ENCODE measurements around the gene CR1. TPM values are rescaled to one million over a fixed set of nuclear protein-coding genes. Genes with fewer than 3 reads are reported as not detected.
"Not testable (repeated sequence)": the region's sequence is repeated elsewhere in the genome, so short reads cannot be mapped to it uniquely, and the experiment has no call there.

The CR1 gene
- total and polyA plus RNA-seq, 2 experiments from 2014 or later = 0.20 TPM; not detected in 1

DNA sequence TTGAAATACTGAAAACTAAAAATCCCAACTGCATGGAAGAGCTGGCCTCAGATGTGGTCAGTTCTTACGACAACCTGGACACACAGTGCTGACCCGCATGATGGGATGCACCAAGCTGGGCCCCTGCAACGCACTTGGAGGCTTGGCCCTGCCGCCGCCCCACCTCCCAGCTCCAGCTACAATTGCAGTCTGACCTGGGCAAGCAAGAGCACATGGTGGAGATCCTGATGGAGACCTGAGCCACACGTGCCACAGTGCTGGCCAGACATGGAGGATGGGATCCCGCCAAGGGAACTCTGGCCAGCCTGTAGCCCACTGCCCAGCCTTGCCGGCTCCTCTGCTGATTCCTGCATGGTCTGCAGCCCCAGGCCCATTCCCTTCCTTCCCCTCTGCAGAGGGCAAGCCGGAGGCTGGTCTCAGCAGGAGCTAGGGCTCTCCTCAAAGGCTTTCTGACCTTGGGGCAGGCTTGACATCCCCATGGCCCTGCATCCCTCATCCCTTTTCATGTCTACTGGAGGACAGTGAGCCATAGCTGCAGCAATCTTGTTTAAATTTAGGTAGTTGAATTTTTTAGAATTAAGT, 163.0 kb downstream of the CR1 start:
- no peaks in the 10 kb centered on the region for H3K79me2 ChIP-seq
- no peaks in the 10 kb centered on the region for H3K36me3 ChIP-seq (replicated peaks; ENCODE audit: insufficient read depth, low read depth)
- no peaks in the 10 kb centered on the region for H3K9me2 ChIP-seq (replicated peaks; ENCODE audit: insufficient read depth)
- TF ChIP-seq EZH2 (IDR thresholded peaks at IDR 0.05; ENCODE audit: borderline replicate concordance) (no peak), CTCF (IDR thresholded peaks at IDR 0.05; ENCODE audit: poor library complexity) (no peak), EZH2phosphoT487 (IDR thresholded peaks at IDR 0.05; ENCODE audit: low read depth, severe bottlenecking, unreplicated experiment) (no peak)
- WGBS (ENCODE audit: low lambda C conversion rate, missing lambda C conversion rate) = 82% methylated on average over 9 of the region's 9 CpGs
- no peak overlapping the region for H3K27ac ChIP-seq
- H3K4me3 ChIP-seq = no peak overlapping the region
- H3K4me1 ChIP-seq (ENCODE audit: insufficient read depth) = no peaks in the 10 kb centered on the region
- no peaks in the 10 kb centered on the region for H3K27me3 ChIP-seq
- H2AFZ ChIP-seq = no peak overlapping the region
- no peaks in the 10 kb centered on the region for H3K9me3 ChIP-seq (ENCODE audit: low read depth)
- DNase-seq (ENCODE audit: low spot score) = no peak
- H4K20me1 ChIP-seq (ENCODE audit: insufficient read depth, poor library complexity, severe bottlenecking) = no peaks in the 10 kb centered on the region
- no peak overlapping the region for H3K4me2 ChIP-seq

DNA sequence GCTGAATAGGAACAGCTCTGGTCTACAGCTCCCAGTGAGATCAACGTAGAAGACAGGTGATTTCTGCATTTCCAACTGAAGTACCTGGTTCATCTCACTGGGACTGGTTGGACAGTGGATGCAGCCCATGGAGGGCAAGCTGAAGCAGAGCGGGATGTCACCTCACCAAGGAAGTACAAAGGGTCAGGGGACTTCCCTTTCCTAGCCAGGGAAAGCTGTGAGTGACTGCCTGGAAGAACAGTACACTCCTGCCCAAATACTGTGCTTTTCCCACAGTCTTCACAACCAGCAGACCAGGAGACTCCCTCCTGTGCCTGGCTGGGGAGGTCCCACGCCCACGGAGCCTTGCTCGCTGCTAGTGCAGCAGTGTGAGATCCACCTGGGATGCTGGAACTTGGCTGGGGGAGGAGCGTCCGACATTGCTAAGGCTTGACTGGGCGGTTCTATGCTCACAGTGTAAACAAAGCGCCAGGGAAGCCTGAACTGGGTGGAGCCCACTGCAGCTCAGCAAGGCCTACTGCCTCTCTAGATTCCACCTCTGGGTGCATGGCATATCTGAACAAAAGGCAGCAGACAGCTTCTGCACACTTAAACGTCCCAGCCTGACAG, 163.7 kb downstream of the CR1 start:
- Histone ChIP-seq H4K20me1 (ENCODE audit: insufficient read depth, poor library complexity, severe bottlenecking) (no peaks in the 10 kb centered on the region), H3K79me2 (no peaks in the 10 kb centered on the region), H3K9me2 (replicated peaks; ENCODE audit: insufficient read depth) (no peaks in the 10 kb centered on the region), H3K27me3 (no peaks in the 10 kb centered on the region), H3K4me2 (no peak overlapping the region), H3K9me3 (ENCODE audit: low read depth) (no peaks in the 10 kb centered on the region), H2AFZ (no peak overlapping the region), H3K27ac (no peak overlapping the region), H3K4me1 (ENCODE audit: insufficient read depth) (no peaks in the 10 kb centered on the region), H3K4me3 (no peak overlapping the region), H3K36me3 (replicated peaks; ENCODE audit: insufficient read depth, low read depth) (no peaks in the 10 kb centered on the region)
- DNase-seq (ENCODE audit: low spot score) = no peak
- 78% methylated on average over 10 of the region's 10 CpGs for WGBS (ENCODE audit: low lambda C conversion rate, missing lambda C conversion rate)
- TF ChIP-seq EZH2phosphoT487 (IDR thresholded peaks at IDR 0.05; ENCODE audit: low read depth, severe bottlenecking, unreplicated experiment) = no peak
- no peak for TF ChIP-seq CTCF (IDR thresholded peaks at IDR 0.05; ENCODE audit: poor library complexity)
- no peak for TF ChIP-seq EZH2 (IDR thresholded peaks at IDR 0.05; ENCODE audit: borderline replicate concordance)

DNA sequence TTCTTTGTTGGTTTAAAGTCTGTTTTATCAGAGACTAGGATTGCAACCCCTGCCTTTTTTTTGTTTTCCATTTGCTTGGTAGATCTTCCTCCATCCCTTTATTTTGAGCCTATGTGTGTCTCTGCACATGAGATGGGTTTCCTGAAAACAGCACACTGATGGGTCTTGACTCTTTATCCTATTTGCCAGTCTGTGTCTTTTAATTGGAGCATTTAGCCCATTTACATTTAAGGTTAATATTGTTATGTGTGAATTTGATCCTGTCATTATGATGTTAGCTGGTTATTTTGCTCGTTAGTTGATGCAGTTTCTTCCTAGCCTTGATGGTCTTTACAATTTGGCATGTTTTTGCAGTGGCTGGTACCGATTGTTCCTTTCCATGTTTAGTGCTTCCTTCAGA, 165.5 kb downstream of the CR1 start:
- 100% methylated on average over 2 of the region's 2 CpGs for WGBS (ENCODE audit: low lambda C conversion rate, missing lambda C conversion rate)
- H3K4me2 ChIP-seq; H3K4me3 ChIP-seq; H3K27me3 ChIP-seq; H4K20me1 ChIP-seq (ENCODE audit: insufficient read depth, poor library complexity, severe bottlenecking); H3K36me3 ChIP-seq (replicated peaks; ENCODE audit: insufficient read depth, low read depth); DNase-seq (ENCODE audit: low spot score); H3K9me3 ChIP-seq (ENCODE audit: low read depth); H2AFZ ChIP-seq; H3K27ac ChIP-seq; H3K4me1 ChIP-seq (ENCODE audit: insufficient read depth); H3K79me2 ChIP-seq; H3K9me2 ChIP-seq (replicated peaks; ENCODE audit: insufficient read depth): not testable (repeated sequence)

- Histone ChIP-seq H4K20me1 (ENCODE audit: insufficient read depth, poor library complexity, severe bottlenecking) (no peaks in the 10 kb centered on the region), H3K9me3 (ENCODE audit: low read depth) (no peaks in the 10 kb centered on the region), H3K4me3 (no peak overlapping the region), H3K79me2 (no peaks in the 10 kb centered on the region), H2AFZ (no peak overlapping the region), H3K27ac (no peak overlapping the region), H3K36me3 (replicated peaks; ENCODE audit: insufficient read depth, low read depth) (no peaks in the 10 kb centered on the region), H3K4me2 (no peak overlapping the region), H3K4me1 (ENCODE audit: insufficient read depth) (no peaks in the 10 kb centered on the region), H3K27me3 (peaks cover 5% of the 10 kb centered on the region), H3K9me2 (replicated peaks; ENCODE audit: insufficient read depth) (no peaks in the 10 kb centered on the region)
- DNase-seq (ENCODE audit: low spot score) = no peak
- TF ChIP-seq EZH2phosphoT487 (IDR thresholded peaks at IDR 0.05; ENCODE audit: low read depth, severe bottlenecking, unreplicated experiment) (no peak), EZH2 (IDR thresholded peaks at IDR 0.05; ENCODE audit: borderline replicate concordance) (no peak), CTCF (IDR thresholded peaks at IDR 0.05; ENCODE audit: poor library complexity) (no peak)
- 81% methylated on average over 1 of the region's 1 CpG for WGBS (ENCODE audit: low lambda C conversion rate, missing lambda C conversion rate)
Measured at GRCh38 chr1:207666342-207666741, 170.4 kb downstream of the CR1 start.

Measured in hepatocyte (in vitro differentiated cells).